ENCODE results near the gene GPR3. TPM values are rescaled to one million over a fixed set of nuclear protein-coding genes. Genes with fewer than 3 reads are reported as not detected.
"Not testable (repeated sequence)": the region's sequence is repeated elsewhere in the genome, so short reads cannot be mapped to it uniquely, and the experiment has no call there.

Gene GPR3
- total RNA-seq, 1 donor from 2014 or later: 0.16 TPM

GRCh38 chr1:27402349-27402754 is 9.9 kb downstream of the GPR3 start:
- peak; percentile 70 for TF ChIP-seq CTCF (IDR thresholded peaks at IDR 0.05; ENCODE audit: borderline replicate concordance)
- peaks cover 99% of the 10 kb centered on the region for H3K4me1 ChIP-seq
- no peaks in the 10 kb centered on the region for H3K9me3 ChIP-seq (replicated peaks)
- H3K36me3 ChIP-seq: peaks cover 12% of the 10 kb centered on the region
- no peak overlapping the region for H3K4me3 ChIP-seq
- DNase-seq: peak; percentile 74
- no peaks in the 10 kb centered on the region for H3K27me3 ChIP-seq (ENCODE audit: low read depth)
- peak overlapping the region; percentile 85 for H3K27ac ChIP-seq (replicated peaks)
- intact Hi-C loops (cut with micrococcal nuclease): no loop called here

GRCh38 chr1:27403065-27403726 is 10.8 kb downstream of the GPR3 start:
- peak; percentile 11 for TF ChIP-seq CTCF (IDR thresholded peaks at IDR 0.05; ENCODE audit: borderline replicate concordance)
- Histone ChIP-seq H3K27me3 (ENCODE audit: low read depth) (no peaks in the 10 kb centered on the region), H3K9me3 (replicated peaks) (no peaks in the 10 kb centered on the region), H3K4me3 (peak overlapping the region; percentile 10), H3K36me3 (peaks cover 20% of the 10 kb centered on the region), H3K27ac (replicated peaks) (peak overlapping the region; percentile 85), H3K4me1 (peaks cover 91% of the 10 kb centered on the region)
- intact Hi-C loops (cut with micrococcal nuclease): no loop called here
- DNase-seq: peak; percentile 75

GRCh38 chr1:27403931-27404330 is 11.5 kb downstream of the GPR3 start:
- no peaks in the 10 kb centered on the region for H3K27me3 ChIP-seq (ENCODE audit: low read depth)
- intact Hi-C loops (cut with micrococcal nuclease): no loop called here
- H3K27ac ChIP-seq (replicated peaks): peak overlapping the region; percentile 85
- peak overlapping the region; percentile 10 for H3K4me3 ChIP-seq
- peaks cover 28% of the 10 kb centered on the region for H3K36me3 ChIP-seq
- DNase-seq: no peak
- peaks cover 83% of the 10 kb centered on the region for H3K4me1 ChIP-seq
- no peak for TF ChIP-seq CTCF (IDR thresholded peaks at IDR 0.05; ENCODE audit: borderline replicate concordance)
- H3K9me3 ChIP-seq (replicated peaks): no peaks in the 10 kb centered on the region

- Histone ChIP-seq H3K27ac (replicated peaks) (peak overlapping the region; percentile 85), H3K27me3 (ENCODE audit: low read depth) (no peaks in the 10 kb centered on the region), H3K4me3 (no peak overlapping the region), H3K9me3 (replicated peaks) (no peaks in the 10 kb centered on the region), H3K36me3 (peaks cover 39% of the 10 kb centered on the region), H3K4me1 (peaks cover 72% of the 10 kb centered on the region)
- TF ChIP-seq CTCF (IDR thresholded peaks at IDR 0.05; ENCODE audit: borderline replicate concordance): peak; percentile 12
- peak; percentile 65 for DNase-seq
- intact Hi-C loops (cut with micrococcal nuclease): no loop called here
Observed at GRCh38 chr1:27405074-27405473, 12.7 kb downstream of the GPR3 start.

- DNase-seq; H3K27me3 ChIP-seq (ENCODE audit: low read depth); H3K4me3 ChIP-seq; intact Hi-C loops (cut with micrococcal nuclease); H3K9me3 ChIP-seq (replicated peaks): not testable (repeated sequence)
- TF ChIP-seq CTCF (IDR thresholded peaks at IDR 0.05; ENCODE audit: borderline replicate concordance): peak; percentile 32
- Histone ChIP-seq H3K4me1 (peaks cover 65% of the 10 kb centered on the region), H3K27ac (replicated peaks) (peak overlapping the region; percentile 85), H3K36me3 (peaks cover 46% of the 10 kb centered on the region)
Observed at GRCh38 chr1:27405598-27406361, 13.4 kb downstream of the GPR3 start.
